Tibial artery (tissue), 4 donors: ENCODE data around the gene BLACAT1.

Experiments
- DNase-seq, 2 donors: peaks; one replicate each; pipeline ENCODE4 v3.0.0-alpha.2; 2019
- H3K27ac ChIP-seq, 2 donors: fragments of 200-600 bp; sonication (generic) in 1 of 2; 1 replicate in 1 of 2; 2 replicates in 1 of 2; pipeline ENCODE4 v1.5.1; 2018 to 2019; ENCODE audit warnings: mild to moderate bottlenecking in 1 of 2
- H3K27me3 ChIP-seq, 2 donors: fragments of 200-600 bp; sonication (generic) in 1 of 2; one replicate each; pipeline versions ENCODE4 v1.5.1 to v1.6.0; 2016 to 2019
- H3K36me3 ChIP-seq, 3 donors: fragments of 200-600 bp; sonication (generic) in 2 of 3; one replicate each; pipeline ENCODE4 v1.5.1; 2016 to 2019; ENCODE audit warnings: mild to moderate bottlenecking in 2 of 3
- H3K4me1 ChIP-seq, 4 donors: fragments of 200-600 bp; sonication (generic) in 2 of 4; 1 replicate in 3 of 4; 2 replicates in 1 of 4; pipeline ENCODE4 v1.5.1; 2016 to 2019
- H3K4me3 ChIP-seq, 2 donors: fragments of 200-600 bp; sonication (generic) in 1 of 2; 1 replicate in 1 of 2; 2 replicates in 1 of 2; pipeline ENCODE4 v1.5.1; 2018 to 2019; ENCODE audit warnings: mild to moderate bottlenecking in 2 of 2
- H3K9me3 ChIP-seq, 3 donors: fragments of 200-600 bp; sonication (generic) in 1 of 3; one replicate each; pipeline ENCODE4 v1.5.1; 2016 to 2019
- intact Hi-C: fragments of 100-400 bp; cut with DNase I; formaldehyde crosslinking; loops from one replicate; pipeline ENCODE4 v1.15.0; 2023; ENCODE audit warnings: low total_unique reads
- TF ChIP-seq, protein P1 (sequence below), 2 experiments: fragments of 200-600 bp in 1 of 2; fragments of 450-650 bp in 1 of 2; IDR thresholded peaks; one replicate each; pipeline ENCODE4 v1.5.1; 2017 to 2019; ENCODE audit warnings: antibody characterized with exemption in 2 of 2, mild to moderate bottlenecking in 1 of 2, moderate library complexity in 1 of 2

BLACAT1 gene

DNA sequence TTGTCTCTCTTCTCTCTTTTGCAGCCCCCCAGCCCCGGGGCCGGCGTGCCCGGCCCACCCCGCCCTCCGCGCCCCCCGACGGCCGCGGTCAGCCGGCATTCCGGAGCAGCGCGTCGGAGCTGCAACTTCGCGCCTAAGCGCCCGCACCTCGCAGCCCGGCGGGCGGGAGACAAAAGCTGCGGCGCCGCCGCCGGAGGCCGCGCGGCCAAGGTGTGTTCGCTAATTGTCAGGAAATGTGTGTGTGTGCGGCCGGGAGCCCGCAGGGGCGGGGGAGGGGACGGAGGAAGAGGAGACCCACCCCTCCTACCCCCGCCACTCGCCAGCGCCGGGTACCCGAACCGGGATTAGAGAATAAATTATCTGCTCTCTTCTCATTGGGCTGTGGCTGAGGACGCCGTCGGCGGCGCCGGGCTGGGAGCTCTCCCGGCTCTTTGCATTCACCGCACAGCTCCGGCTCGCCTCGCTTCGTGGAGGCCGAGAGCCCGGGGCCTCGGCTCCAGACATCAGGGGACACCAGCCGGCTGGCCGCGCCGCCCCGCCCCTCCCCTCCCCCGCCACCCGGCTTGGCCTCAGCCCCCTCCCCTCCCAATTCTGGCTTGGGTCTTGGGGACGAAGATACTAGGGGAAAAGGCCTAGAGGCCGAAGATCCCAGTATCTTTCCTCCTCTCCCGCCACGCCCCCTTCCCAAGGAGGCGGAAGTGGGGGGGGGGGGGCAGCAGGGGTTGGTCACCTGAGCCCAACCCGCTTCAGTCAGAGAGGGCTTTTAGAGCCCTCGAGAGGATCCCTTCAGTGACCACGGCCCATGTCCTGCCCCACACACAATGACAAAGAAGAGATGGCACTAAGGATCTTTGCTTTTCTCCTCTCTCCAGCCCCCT lies 1.3 kb upstream of the BLACAT1 start:
- intact Hi-C loops = no loop called here
- Histone ChIP-seq H3K9me3 (no peaks in the 10 kb centered on the region), H3K27me3 (peaks cover 0 to 97% of the 10 kb centered on the region in 2 donors), H3K4me3 (peak overlapping the region in 1 of 2 donors; percentile 15), H3K36me3 (no peaks in the 10 kb centered on the region), H3K4me1 (peaks cover 0 to 21% (median 20%) of the 10 kb centered on the region in 4 donors), H3K27ac (no peak overlapping the region)
- DNase-seq = no peak
- TF ChIP-seq, protein P1, sequence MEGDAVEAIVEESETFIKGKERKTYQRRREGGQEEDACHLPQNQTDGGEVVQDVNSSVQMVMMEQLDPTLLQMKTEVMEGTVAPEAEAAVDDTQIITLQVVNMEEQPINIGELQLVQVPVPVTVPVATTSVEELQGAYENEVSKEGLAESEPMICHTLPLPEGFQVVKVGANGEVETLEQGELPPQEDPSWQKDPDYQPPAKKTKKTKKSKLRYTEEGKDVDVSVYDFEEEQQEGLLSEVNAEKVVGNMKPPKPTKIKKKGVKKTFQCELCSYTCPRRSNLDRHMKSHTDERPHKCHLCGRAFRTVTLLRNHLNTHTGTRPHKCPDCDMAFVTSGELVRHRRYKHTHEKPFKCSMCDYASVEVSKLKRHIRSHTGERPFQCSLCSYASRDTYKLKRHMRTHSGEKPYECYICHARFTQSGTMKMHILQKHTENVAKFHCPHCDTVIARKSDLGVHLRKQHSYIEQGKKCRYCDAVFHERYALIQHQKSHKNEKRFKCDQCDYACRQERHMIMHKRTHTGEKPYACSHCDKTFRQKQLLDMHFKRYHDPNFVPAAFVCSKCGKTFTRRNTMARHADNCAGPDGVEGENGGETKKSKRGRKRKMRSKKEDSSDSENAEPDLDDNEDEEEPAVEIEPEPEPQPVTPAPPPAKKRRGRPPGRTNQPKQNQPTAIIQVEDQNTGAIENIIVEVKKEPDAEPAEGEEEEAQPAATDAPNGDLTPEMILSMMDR (IDR thresholded peaks at IDR 0.05) = no peak

DNA sequence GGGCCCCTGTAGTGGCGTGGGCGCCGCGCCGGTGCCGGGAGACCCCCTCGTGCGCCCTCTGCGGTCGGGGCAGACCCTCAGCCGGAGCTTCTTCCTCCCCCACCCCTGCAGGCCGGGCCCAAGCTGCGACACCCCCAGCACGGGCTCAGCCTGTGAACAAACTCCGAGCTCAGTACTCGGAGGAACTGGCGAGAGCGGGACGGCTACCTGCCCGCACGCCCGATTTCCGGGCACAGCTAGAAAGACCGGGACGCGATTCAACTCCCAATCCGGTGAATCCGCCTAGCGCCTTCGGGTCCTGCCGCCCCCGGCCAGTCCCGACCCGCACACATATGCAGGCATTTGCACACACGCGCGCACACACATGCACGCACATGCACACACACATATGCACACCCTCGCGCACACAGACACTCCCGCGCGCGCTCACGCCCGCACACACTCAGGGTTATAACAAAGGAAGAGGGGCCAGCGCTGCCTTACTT lies 580 bp upstream of the BLACAT1 start:
- no peaks in the 10 kb centered on the region for H3K36me3 ChIP-seq
- peak overlapping the region in 1 of 2 donors; percentile 15 for H3K4me3 ChIP-seq
- TF ChIP-seq, protein P1 (IDR thresholded peaks at IDR 0.05) = no peak
- no peaks in the 10 kb centered on the region for H3K9me3 ChIP-seq
- H3K4me1 ChIP-seq = peaks cover 0 to 21% (median 20%) of the 10 kb centered on the region in 4 donors
- intact Hi-C loops = no loop called here
- DNase-seq = no peak
- H3K27ac ChIP-seq = no peak overlapping the region
- H3K27me3 ChIP-seq = peaks cover 0 to 97% of the 10 kb centered on the region in 2 donors

DNA sequence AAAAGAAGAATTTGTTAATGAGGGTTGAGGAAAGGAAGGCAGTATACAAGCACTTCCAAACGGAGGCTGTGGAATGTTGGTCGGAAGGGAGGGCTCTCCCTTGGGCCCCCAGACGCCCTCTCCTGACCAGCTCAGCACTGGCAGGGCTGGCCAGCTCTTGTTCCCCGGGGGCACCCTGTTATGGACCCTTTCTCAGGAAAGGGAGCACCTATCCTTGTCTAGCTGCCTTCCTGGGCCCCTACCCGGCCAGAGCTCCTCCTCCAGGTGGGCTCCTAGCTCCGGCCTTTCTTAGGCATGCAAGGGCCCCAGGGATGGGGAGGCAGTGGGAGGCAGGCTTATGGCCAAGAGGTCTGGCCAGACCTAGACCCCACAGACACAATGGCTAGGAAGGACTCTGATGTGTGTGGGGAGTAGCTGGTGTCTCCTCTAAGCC lies 926 bp downstream of the BLACAT1 start:
- H3K9me3 ChIP-seq = no peaks in the 10 kb centered on the region
- intact Hi-C loops = no loop called here
- H3K27me3 ChIP-seq = peaks cover 0 to 99% of the 10 kb centered on the region in 2 donors

DNA sequence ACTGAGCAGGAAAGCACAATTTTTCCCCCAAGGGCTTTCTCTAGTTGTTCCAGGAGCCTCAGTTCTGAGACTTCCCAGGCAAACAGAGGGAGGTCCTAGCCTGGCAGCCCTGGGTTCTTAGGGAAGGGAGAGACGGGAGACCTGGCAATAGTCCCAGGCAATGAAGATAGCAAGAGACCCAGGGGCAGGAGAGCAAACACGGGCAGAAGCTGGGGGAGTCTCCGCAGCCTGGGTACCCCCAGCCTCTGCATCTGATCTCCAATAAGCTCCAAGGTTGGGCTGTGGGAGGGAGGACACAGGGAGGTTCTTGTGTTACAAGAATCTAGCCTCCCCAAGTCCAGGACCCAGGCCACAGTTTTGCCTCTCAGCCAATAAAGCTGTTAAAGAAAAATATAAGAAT lies 2.4 kb downstream of the BLACAT1 start:
- H3K9me3 ChIP-seq = no peaks in the 10 kb centered on the region
- H3K27me3 ChIP-seq = peaks cover 0 to 100% of the 10 kb centered on the region in 2 donors
- TF ChIP-seq, protein P1 (IDR thresholded peaks at IDR 0.05) = no peak
- no peak overlapping the region for H3K27ac ChIP-seq
- no peak overlapping the region for H3K4me3 ChIP-seq
- intact Hi-C loops = no loop called here
- H3K36me3 ChIP-seq = no peaks in the 10 kb centered on the region
- DNase-seq = no peak
- peaks cover 0 to 28% (median 20%) of the 10 kb centered on the region in 4 donors for H3K4me1 ChIP-seq

More for the DNA sequence above, 926 bp downstream of the BLACAT1 start:
- peaks cover 0 to 21% (median 20%) of the 10 kb centered on the region in 4 donors for H3K4me1 ChIP-seq
- no peaks in the 10 kb centered on the region for H3K36me3 ChIP-seq
- no peak overlapping the region for H3K4me3 ChIP-seq
- no peak overlapping the region for H3K27ac ChIP-seq
- TF ChIP-seq, protein P1 (IDR thresholded peaks at IDR 0.05) = no peak
- DNase-seq = no peak

DNA sequence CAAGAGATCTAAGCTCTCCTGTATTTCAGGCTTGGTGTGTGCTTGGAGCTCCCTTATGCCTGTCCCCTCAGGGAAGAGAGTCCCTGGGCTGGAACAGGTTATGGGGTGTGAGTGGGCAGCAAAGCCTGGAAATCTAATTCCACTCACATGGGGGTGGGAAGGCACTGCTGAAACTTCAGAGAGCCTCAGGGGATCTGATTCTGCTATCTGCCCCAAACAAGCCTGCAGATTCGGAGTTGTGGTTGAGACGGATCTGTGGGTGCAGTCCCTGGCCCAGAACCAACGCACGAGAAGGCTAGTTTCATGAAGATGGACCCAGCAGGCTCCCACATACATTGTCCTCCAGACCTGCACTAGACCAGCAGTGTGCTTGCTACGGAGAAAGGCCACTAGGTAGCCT lies 2.9 kb downstream of the BLACAT1 start:
- Histone ChIP-seq H3K4me3 (no peak overlapping the region), H3K36me3 (no peaks in the 10 kb centered on the region), H3K9me3 (no peaks in the 10 kb centered on the region), H3K4me1 (peaks cover 0 to 30% (median 20%) of the 10 kb centered on the region in 4 donors), H3K27ac (no peak overlapping the region), H3K27me3 (peaks cover 0 to 96% of the 10 kb centered on the region in 2 donors)
- TF ChIP-seq, protein P1 (IDR thresholded peaks at IDR 0.05) = no peak
- intact Hi-C loops = no loop called here
- no peak for DNase-seq
